22Rv1 (cell line): ENCODE data around the gene SMAD3.

Experiments
- H3K27ac ChIP-seq: fragments of 450-650 bp; 2 replicates; pipeline ENCODE4 v1.5.1; 2017
- CTCF ChIP-seq: fragments of 450-650 bp; IDR thresholded peaks from 2 replicates; pipeline ENCODE4 v1.5.1; 2017; ENCODE audit warnings: mild to moderate bottlenecking
- ZFX ChIP-seq: fragments of 450-650 bp; IDR thresholded peaks from 2 replicates; pipeline ENCODE4 v1.6.1; 2017; ENCODE audit warnings: antibody characterized with exemption, borderline replicate concordance

The SMAD3 gene

GRCh38 chr15:67164811-67165253, 99.4 kb downstream of the SMAD3 start:
- no peak overlapping the region for H3K27ac ChIP-seq

GRCh38 chr15:67165254-67166253, 100.2 kb downstream of the SMAD3 start:
- no peak overlapping the region for H3K27ac ChIP-seq
- TF ChIP-seq CTCF (no peak), ZFX (no peak)

More at GRCh38 chr15:67164811-67165253, 99.4 kb downstream of the SMAD3 start:
- TF ChIP-seq ZFX (no peak), CTCF (no peak)

- no peak for TF ChIP-seq CTCF
- TF ChIP-seq ZFX: no peak
- H3K27ac ChIP-seq: no peak overlapping the region
Observed at GRCh38 chr15:67166280-67167009, 101.0 kb downstream of the SMAD3 start.

- H3K27ac ChIP-seq: no peak overlapping the region
- no peak for TF ChIP-seq ZFX
- TF ChIP-seq CTCF: no peak
Observed at GRCh38 chr15:67167091-67167490, 101.7 kb downstream of the SMAD3 start.

- TF ChIP-seq ZFX (no peak), CTCF (no peak)
- H3K27ac ChIP-seq: no peak overlapping the region
Observed at GRCh38 chr15:67168694-67169093, 103.3 kb downstream of the SMAD3 start.

GRCh38 chr15:67170143-67170925, 104.9 kb downstream of the SMAD3 start:
- TF ChIP-seq CTCF: no peak
- no peak for TF ChIP-seq ZFX
- no peak overlapping the region for H3K27ac ChIP-seq
